ENCODE measurements around the gene MATN1. TPM values are rescaled to one million over a fixed set of nuclear protein-coding genes. Genes with fewer than 3 reads are reported as not detected.

The MATN1 gene
- total RNA-seq, 1 donor from 2014 or later = 0.49 TPM

GRCh38 chr1:30673395-30673794, 50.0 kb downstream of the MATN1 start:
- H3K4me3 ChIP-seq = no peak overlapping the region
- H3K9me3 ChIP-seq = no peaks in the 10 kb centered on the region
- intact Hi-C loops (cut with DNase I) = no loop called here
- H3K36me3 ChIP-seq = no peaks in the 10 kb centered on the region
- H3K27ac ChIP-seq = peak overlapping the region; percentile 97
- no peak for DNase-seq (ENCODE audit: extremely low spot score in 2 of 2)
- no peak for TF ChIP-seq POLR2AphosphoS5 (IDR thresholded peaks at IDR 0.05; ENCODE audit: insufficient read depth in 1 of 2, low read depth in 1 of 2)
- no peak for TF ChIP-seq CTCF (IDR thresholded peaks at IDR 0.05)
- TF ChIP-seq POLR2A (IDR thresholded peaks at IDR 0.05) = no peak
- peaks cover 40% of the 10 kb centered on the region for H3K4me1 ChIP-seq
- H3K27me3 ChIP-seq = no peaks in the 10 kb centered on the region

DNA sequence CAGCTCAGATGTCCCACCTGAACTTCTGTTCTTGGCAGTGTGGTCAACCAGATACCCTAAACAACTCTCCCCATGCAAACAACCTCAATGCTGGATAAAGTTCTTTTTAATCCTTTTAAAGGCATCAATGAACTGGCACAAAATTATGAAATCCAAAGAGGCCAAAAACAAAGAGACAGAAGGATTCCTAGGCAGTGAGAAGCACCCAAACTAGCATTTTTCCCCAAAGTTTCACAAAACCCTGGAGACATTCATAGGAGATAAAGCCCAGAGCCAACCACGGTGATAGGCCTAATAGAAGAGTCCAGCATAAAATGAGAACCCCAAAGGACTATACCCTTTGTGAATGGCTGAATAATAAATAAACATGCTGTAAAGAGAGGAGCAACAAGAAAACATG, 50.7 kb downstream of the MATN1 start:
- H3K36me3 ChIP-seq = no peaks in the 10 kb centered on the region
- peaks cover 48% of the 10 kb centered on the region for H3K4me1 ChIP-seq
- TF ChIP-seq POLR2A (IDR thresholded peaks at IDR 0.05) (no peak), CTCF (IDR thresholded peaks at IDR 0.05) (no peak), POLR2AphosphoS5 (IDR thresholded peaks at IDR 0.05; ENCODE audit: insufficient read depth in 1 of 2, low read depth in 1 of 2) (no peak)
- DNase-seq (ENCODE audit: extremely low spot score in 2 of 2) = no peak
- no peaks in the 10 kb centered on the region for H3K27me3 ChIP-seq
- intact Hi-C loops (cut with DNase I) = no loop called here
- H3K9me3 ChIP-seq = no peaks in the 10 kb centered on the region
- no peak overlapping the region for H3K4me3 ChIP-seq
- H3K27ac ChIP-seq = peak overlapping the region; percentile 97

GRCh38 chr1:30670240-30671060, 52.9 kb downstream of the MATN1 start:
- H3K9me3 ChIP-seq = no peaks in the 10 kb centered on the region
- peak overlapping the region; percentile 97 for H3K27ac ChIP-seq
- no peak overlapping the region for H3K4me3 ChIP-seq
- intact Hi-C loops (cut with DNase I) = no loop called here
- no peaks in the 10 kb centered on the region for H3K36me3 ChIP-seq
- TF ChIP-seq CTCF (IDR thresholded peaks at IDR 0.05) (no peak), POLR2AphosphoS5 (IDR thresholded peaks at IDR 0.05; ENCODE audit: insufficient read depth in 1 of 2, low read depth in 1 of 2) (peak; percentile 39 to 64), POLR2A (IDR thresholded peaks at IDR 0.05) (no peak)
- H3K4me1 ChIP-seq = peaks cover 40% of the 10 kb centered on the region
- no peaks in the 10 kb centered on the region for H3K27me3 ChIP-seq
- DNase-seq (ENCODE audit: extremely low spot score in 2 of 2) = no peak

DNA sequence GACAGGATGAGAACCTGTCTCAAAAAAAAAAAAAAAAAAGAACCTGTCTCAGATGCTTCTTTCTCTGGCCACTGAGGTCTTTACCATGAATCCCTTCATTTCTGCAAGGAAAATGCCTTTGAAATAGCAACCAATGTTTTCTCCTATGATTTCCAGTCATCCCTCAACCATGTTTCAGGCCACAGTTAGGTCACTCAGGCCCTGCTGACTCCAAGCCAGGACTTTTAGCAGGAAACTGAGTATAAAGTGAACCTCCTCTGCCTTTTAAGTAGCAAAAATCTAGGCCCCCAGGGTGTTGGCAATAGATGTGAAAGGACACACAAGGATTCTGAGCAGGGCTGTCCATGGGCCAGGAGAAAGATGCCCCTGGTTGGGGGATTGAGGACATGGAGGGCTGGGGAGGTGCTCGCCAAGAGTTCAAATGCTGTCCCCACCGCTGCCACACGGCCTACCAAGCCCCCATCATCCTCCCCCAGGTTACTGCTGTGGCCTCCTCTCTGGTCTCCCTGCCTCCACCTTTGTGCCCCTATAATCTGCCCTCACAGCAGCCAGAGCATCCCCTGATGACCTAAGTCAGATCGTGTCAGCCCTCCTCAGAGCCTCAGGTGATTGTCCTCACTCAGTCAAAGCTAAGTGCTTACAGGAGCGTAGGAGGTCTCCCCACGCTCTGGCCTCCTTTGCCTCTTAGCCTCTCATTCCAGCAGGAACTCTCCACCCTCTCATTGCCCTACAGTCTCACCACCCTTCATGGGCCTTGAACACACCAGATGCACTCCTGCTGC, 54.6 kb downstream of the MATN1 start:
- DNase-seq (ENCODE audit: extremely low spot score in 2 of 2) = no peak
- Histone ChIP-seq H3K27me3 (no peaks in the 10 kb centered on the region), H3K4me1 (peaks cover 46% of the 10 kb centered on the region), H3K9me3 (no peaks in the 10 kb centered on the region), H3K4me3 (no peak overlapping the region), H3K27ac (peak overlapping the region; percentile 97), H3K36me3 (no peaks in the 10 kb centered on the region)
- intact Hi-C loops (cut with DNase I) = no loop called here
- TF ChIP-seq POLR2A (IDR thresholded peaks at IDR 0.05) (no peak), POLR2AphosphoS5 (IDR thresholded peaks at IDR 0.05; ENCODE audit: insufficient read depth in 1 of 2, low read depth in 1 of 2) (no peak), CTCF (IDR thresholded peaks at IDR 0.05) (no peak)
